Endothelial cell of umbilical vein (primary cell): ENCODE measurements around the gene ZNF207. TPM values are rescaled to one million over a fixed set of nuclear protein-coding genes. Genes with fewer than 3 reads are reported as not detected.

Source experiments
- BruUV-seq: library from RNA; stranded (reverse); fragments of 400-500 nt; replicated peaks from 2 replicates; lab custom pipeline; 2021; lab: Mats Ljungman, UMichigan
- CTCF ChIA-PET: fragments of 300-600, 350-600 bp; sonication (Branson Sonifier 250); formaldehyde crosslinking; loops from one replicate; lab custom pipeline; 2021; ENCODE audit warnings: antibody characterized with exemption, inconsistent platforms; lab: Charles Lee
- POLR2A ChIA-PET: fragments of 300-600, 350-600 bp; sonication (Branson Sonifier 250); formaldehyde crosslinking; loops from one replicate; lab custom pipeline; 2021; ENCODE audit warnings: antibody characterized with exemption, inconsistent platforms; lab: Charles Lee
- DNase-seq: peaks from one replicate; pipeline ENCODE4 v3.0.0-alpha.2; 2011; ENCODE audit warnings: low read depth, low spot score
- FAIRE-seq: peaks from 2 replicates; lab custom pipeline; 2011; peaks lifted over from hg19 to GRCh38; lab: Jason Lieb, UNC
- H2AFZ ChIP-seq: 2 replicates; pipeline ENCODE4 v1.6.0; 2012; ENCODE audit warnings: low read depth, low read length, control low read depth, inconsistent platforms
- H3K27ac ChIP-seq: 2 replicates; pipeline ENCODE4 v1.5.1; 2011; ENCODE audit warnings: low read depth, mild to moderate bottlenecking, control low read depth, low read length, moderate library complexity; ENCODE audit not compliant: insufficient read depth
- H3K27me3 ChIP-seq, 2 experiments: 2 replicates each; pipeline versions ENCODE4 v1.6.0 to v1.6.1; 2011; ENCODE audit warnings: low read length in 2 of 2, mixed read lengths in 1 of 2; ENCODE audit not compliant: control insufficient read depth in 2 of 2, insufficient read depth in 2 of 2
- H3K36me3 ChIP-seq, 2 experiments: 2 replicates in 1 of 2; 3 replicates in 1 of 2; pipeline ENCODE4 v1.5.1; 2011; ENCODE audit warnings: low read length in 2 of 2, mild to moderate bottlenecking in 1 of 2, moderate library complexity in 1 of 2; ENCODE audit not compliant: control insufficient read depth in 2 of 2, insufficient read depth in 2 of 2; ENCODE audit errors: extremely low read depth in 1 of 2
- H3K4me1 ChIP-seq: 3 replicates; pipeline ENCODE4 v1.5.1; 2011; ENCODE audit warnings: mild to moderate bottlenecking, low read length; ENCODE audit not compliant: control insufficient read depth, insufficient read depth; ENCODE audit errors: extremely low read depth
- H3K4me2 ChIP-seq: 2 replicates; pipeline ENCODE4 v1.6.1; 2011; ENCODE audit warnings: low read length, control low read depth, mixed read lengths; ENCODE audit not compliant: insufficient read depth
- H3K4me3 ChIP-seq, 3 experiments: fragments of 200-600 bp in 1 of 3; sonication (generic), shearing (Covaris generic) in 1 of 3; replicated peaks in 1 of 3; 2 replicates each; pipeline ENCODE4 v1.5.1; 2011 to 2016; ENCODE audit warnings: control low read depth in 3 of 3, low read length in 3 of 3, mild to moderate bottlenecking in 2 of 3, inconsistent platforms in 1 of 3, low read depth in 1 of 3, moderate library complexity in 1 of 3; ENCODE audit not compliant: insufficient read depth in 1 of 3
- H3K79me2 ChIP-seq: 2 replicates; pipeline ENCODE4 v1.6.0; 2012; ENCODE audit warnings: low read length, inconsistent platforms; ENCODE audit not compliant: control insufficient read depth, insufficient read depth
- H3K9ac ChIP-seq: replicated peaks from 2 replicates; pipeline ENCODE3; 2011; ENCODE audit warnings: low read length, control low read depth; ENCODE audit not compliant: insufficient read depth; ENCODE audit errors: extremely low read depth
- H3K9me1 ChIP-seq: replicated peaks from 3 replicates; pipeline ENCODE4 v1.6.0; 2011; ENCODE audit warnings: mild to moderate bottlenecking, low read length; ENCODE audit not compliant: control insufficient read depth, insufficient read depth; ENCODE audit errors: extremely low read depth
- H3K9me3 ChIP-seq: replicated peaks from 2 replicates; pipeline ENCODE4 v1.5.1; 2012; ENCODE audit warnings: low read length, inconsistent platforms; ENCODE audit not compliant: control insufficient read depth, insufficient read depth
- H4K20me1 ChIP-seq: replicated peaks from 2 replicates; pipeline ENCODE3; 2011; ENCODE audit warnings: mild to moderate bottlenecking, low read length; ENCODE audit not compliant: control insufficient read depth, insufficient read depth; ENCODE audit errors: extremely low read depth
- CTCF ChIP-seq, 2 donors: IDR thresholded peaks; 1 replicate in 1 of 2; 2 replicates in 1 of 2; pipeline ENCODE4 v1.5.1; 2011; ENCODE audit warnings: low read length in 2 of 2, mild to moderate bottlenecking in 2 of 2, moderate library complexity in 2 of 2, control low read depth in 1 of 2, inconsistent platforms in 1 of 2, low read depth in 1 of 2; ENCODE audit not compliant: insufficient read depth in 1 of 2; ENCODE audit errors: extremely low read depth in 1 of 2
- EZH2 ChIP-seq: IDR thresholded peaks from 2 replicates; pipeline ENCODE4 v1.6.1; 2012; ENCODE audit warnings: borderline replicate concordance, low read depth, mild to moderate bottlenecking, moderate library complexity, low read length, inconsistent platforms; ENCODE audit not compliant: severe bottlenecking
- FOS ChIP-seq: IDR thresholded peaks from 2 replicates; pipeline ENCODE4 v1.6.1; 2011; ENCODE audit warnings: mild to moderate bottlenecking, low read length, moderate library complexity, borderline replicate concordance; ENCODE audit not compliant: insufficient read depth
- GATA2 ChIP-seq: IDR thresholded peaks from 2 replicates; pipeline ENCODE4 v1.7.0; 2011; ENCODE audit warnings: low read depth, mild to moderate bottlenecking, moderate library complexity, mixed read lengths, low read length; ENCODE audit not compliant: insufficient read length, insufficient read depth
- JUN ChIP-seq: IDR thresholded peaks from 2 replicates; pipeline ENCODE4 v1.6.1; 2011; ENCODE audit warnings: borderline replicate concordance, low read depth; ENCODE audit not compliant: insufficient read length, insufficient read depth
- MAX ChIP-seq: IDR thresholded peaks from 2 replicates; pipeline ENCODE4 v1.6.1; 2011; ENCODE audit not compliant: insufficient read depth, insufficient read length
- MYC ChIP-seq: IDR thresholded peaks from one replicate; pipeline ENCODE4 v1.6.1; 2011; ENCODE audit warnings: mild to moderate bottlenecking, low read depth, low read length
- POLR2A ChIP-seq: IDR thresholded peaks from 2 replicates; pipeline ENCODE4 v1.6.1; 2012; ENCODE audit warnings: low read depth, mild to moderate bottlenecking, control low read depth, low read length
- POLR2AphosphoS5 ChIP-seq: IDR thresholded peaks from 2 replicates; pipeline ENCODE4 v1.6.1; 2012; ENCODE audit warnings: low read depth, mild to moderate bottlenecking, control low read depth, low read length, moderate library complexity; ENCODE audit not compliant: insufficient read depth
- dilution Hi-C: fragments of 300-500 bp; cut with MboI; formaldehyde crosslinking; loops from one replicate; pipeline ENCODE4 v1.15.0; 2019; ENCODE audit warnings: low sequenced_read_pairs; ENCODE audit not compliant: extremely low pct_ligation_motif_present
- intact Hi-C: fragments of 100-400 bp; cut with micrococcal nuclease; formaldehyde crosslinking; loops from one replicate; pipeline ENCODE4 v1.10.0; 2022
- polyA plus RNA-seq, 4 experiments: library from polyadenylated mRNA; depleted of rRNA in 3 of 4; stranded (reverse) in 3 of 4; unstranded in 1 of 4; fragments of >200 nt; gene quantifications; 2 replicates each; pipeline versions ENCODE4 v1.2.1 to v1.2.3, GENCODE V29; 2011 to 2012; ENCODE audit warnings: missing spikeins in 1 of 4
- total RNA-seq: library from RNA; stranded (reverse); gene quantifications from 2 replicates; pipeline ENCODE4 v1.2.3, GENCODE V29; 2021

The ZNF207 gene
- total and polyA plus RNA-seq, 2 donors (not counting 3 experiments of a cell fraction or from before 2014, with no cell fraction given) = 206 to 231 TPM

DNA sequence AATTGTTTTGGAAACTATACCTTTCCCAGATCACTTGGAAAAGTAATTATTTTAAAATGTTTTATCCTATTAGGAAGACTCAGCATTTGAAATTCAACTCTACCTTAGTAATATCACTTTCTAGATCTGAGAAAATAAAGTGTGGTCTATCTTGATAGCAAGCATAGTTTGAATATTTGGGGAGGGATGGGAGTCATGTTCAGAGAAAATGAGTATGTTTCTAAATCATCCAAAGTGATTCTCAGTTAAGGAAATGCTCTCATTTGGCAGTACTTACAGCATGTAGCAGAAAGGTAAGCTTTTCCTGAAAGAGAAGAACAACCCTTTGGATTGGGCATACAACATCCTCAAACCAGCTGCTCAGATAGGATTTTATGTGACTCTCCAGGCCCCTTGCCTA, 14.9 kb upstream of the ZNF207 start:
- Histone ChIP-seq H3K9ac (no peak overlapping the region), H3K4me2 (no peak overlapping the region), H2AFZ (no peak overlapping the region), H3K4me3 (no peak overlapping the region), H3K79me2 (no peaks in the 10 kb centered on the region), H3K9me1 (no peaks in the 10 kb centered on the region), H3K4me1 (no peaks in the 10 kb centered on the region), H3K27me3 (no peaks in the 10 kb centered on the region), H4K20me1 (no peaks in the 10 kb centered on the region), H3K9me3 (no peaks in the 10 kb centered on the region), H3K36me3 (peaks cover 3 to 12% of the 10 kb centered on the region in 2 experiments), H3K27ac (no peak overlapping the region)
- BruUV-seq = no TSS peak
- intact Hi-C loops = no loop called here
- dilution Hi-C loops = no loop called here
- ChIA-PET POLR2A (no interaction called here), CTCF (interaction anchor here (1.4 kb wide), 1 partner anchor 19 kb away, joined by 3 read pairs; no protein-coding TSS in a partner anchor)
- FAIRE-seq (no peak), DNase-seq (no peak)
- TF ChIP-seq MYC (no peak), POLR2AphosphoS5 (no peak), FOS (no peak), CTCF (IDR thresholded peaks at IDR 0.05; ENCODE audit: extremely low read depth in 1 of 2, insufficient read depth in 1 of 2, low read depth in 1 of 2, low read length in 2 of 2) (no peak), JUN (no peak), GATA2 (no peak), MAX (no peak), EZH2 (no peak), POLR2A (no peak)
